GM12891 (cell line): ENCODE results near the gene CHCHD4.

Experiments
- POLR2AphosphoS5 ChIP-seq: IDR thresholded peaks from 2 replicates; pipeline ENCODE4 v1.6.1; 2011; ENCODE audit warnings: low read depth, low read length, control low read depth
- TAF1 ChIP-seq: IDR thresholded peaks from 2 replicates; pipeline ENCODE4 v1.6.1; 2011; ENCODE audit warnings: low read depth, low read length, control low read depth

DNA sequence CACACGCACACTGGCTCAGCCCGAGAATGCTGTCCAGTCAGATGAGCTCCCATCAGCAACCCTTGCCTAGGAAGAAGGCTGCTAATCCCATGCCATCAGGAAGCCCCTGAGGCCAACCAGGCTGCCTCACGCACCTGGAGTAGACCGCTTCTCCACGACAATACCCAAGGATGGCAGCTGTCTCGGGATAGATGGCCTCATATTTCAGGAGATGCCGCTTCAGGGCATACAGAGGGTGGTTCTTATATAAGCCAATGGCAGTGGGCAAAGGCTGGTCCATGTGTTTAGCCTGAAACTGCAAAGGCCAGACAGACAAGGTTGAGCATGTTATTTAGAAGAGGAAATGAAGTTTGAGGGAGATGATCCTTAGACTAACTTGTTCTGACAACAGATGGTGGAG is 31.5 kb upstream of the CHCHD4 start:
- no peak for TF ChIP-seq TAF1
- TF ChIP-seq POLR2AphosphoS5: no peak
